Activated CD4-positive, alpha-beta T cell treated with anti-CD3 and anti-CD28 coated beads, Interleukin-2, amount 50 U/mL, for 1 hour (primary cell): ENCODE measurements around the gene C2CD4C.
"Not testable (repeated sequence)": the region's sequence is repeated elsewhere in the genome, so short reads cannot be mapped to it uniquely, and the experiment has no call there.

ENCODE experiments used
- DNase-seq: peaks from one replicate; pipeline ENCODE4 v3.0.0-alpha.2; 2020

Gene C2CD4C

GRCh38 chr19:408902-409515, at the start of gene C2CD4C:
Gene C2CD4C (minus strand): TSS chr19:409147. CDS start chr19:408361, 786 bp downstream.
- DNase-seq: peak; percentile 11

- no peak for DNase-seq
Observed at GRCh38 chr19:458091-459042, 49.4 kb upstream of the C2CD4C start.

- no peak for DNase-seq
Observed at GRCh38 chr19:457636-458035, 48.7 kb upstream of the C2CD4C start.

GRCh38 chr19:456547-457110, 47.7 kb upstream of the C2CD4C start:
- DNase-seq: no peak

- DNase-seq: no peak
Observed at GRCh38 chr19:455851-456546, 47.1 kb upstream of the C2CD4C start.

GRCh38 chr19:455031-455705, 46.2 kb upstream of the C2CD4C start:
- DNase-seq: no peak

GRCh38 chr19:453606-454005, 44.7 kb upstream of the C2CD4C start:
- DNase-seq: no peak

GRCh38 chr19:452829-453228, 43.9 kb upstream of the C2CD4C start:
- no peak for DNase-seq

- DNase-seq: not testable (repeated sequence)
Observed at GRCh38 chr19:450912-451481, 42.0 kb upstream of the C2CD4C start.

GRCh38 chr19:449916-450315, 41.0 kb upstream of the C2CD4C start:
- no peak for DNase-seq

- DNase-seq: no peak
Observed at GRCh38 chr19:447816-448560, 39.0 kb upstream of the C2CD4C start.

GRCh38 chr19:447064-447426, 38.1 kb upstream of the C2CD4C start:
- no peak for DNase-seq

- DNase-seq: no peak
Observed at GRCh38 chr19:444677-445210, 35.8 kb upstream of the C2CD4C start.

GRCh38 chr19:443005-443404, 34.1 kb upstream of the C2CD4C start:
- DNase-seq: no peak

GRCh38 chr19:442085-442484, 33.1 kb upstream of the C2CD4C start:
- DNase-seq: no peak

GRCh38 chr19:441213-441836, 32.4 kb upstream of the C2CD4C start:
- no peak for DNase-seq

GRCh38 chr19:440391-441212, 31.7 kb upstream of the C2CD4C start:
- no peak for DNase-seq

GRCh38 chr19:439167-439900, 30.4 kb upstream of the C2CD4C start:
- no peak for DNase-seq

- DNase-seq: no peak
Observed at GRCh38 chr19:438416-438958, 29.5 kb upstream of the C2CD4C start.
